ENCODE data around the gene TMEM154. TPM values are rescaled to one million over a fixed set of nuclear protein-coding genes. Genes with fewer than 3 reads are reported as not detected.

TMEM154 gene
- total and polyA plus RNA-seq, 2 experiments from 2014 or later = 0.36 to 1.7 TPM

- H3K9me2 ChIP-seq (replicated peaks; ENCODE audit: insufficient read depth) = no peaks in the 10 kb centered on the region
- no peaks in the 10 kb centered on the region for H3K36me3 ChIP-seq (replicated peaks; ENCODE audit: insufficient read depth, low read depth)
- no peaks in the 10 kb centered on the region for H3K9me3 ChIP-seq (ENCODE audit: low read depth)
- H3K4me1 ChIP-seq (ENCODE audit: insufficient read depth) = peaks cover 24% of the 10 kb centered on the region
- no peak for DNase-seq (ENCODE audit: low spot score)
- H4K20me1 ChIP-seq (ENCODE audit: insufficient read depth, poor library complexity, severe bottlenecking) = no peaks in the 10 kb centered on the region
- 49% methylated on average over 6 of the region's 6 CpGs for WGBS (ENCODE audit: low lambda C conversion rate, missing lambda C conversion rate)
- no peak overlapping the region for H3K4me3 ChIP-seq
- H3K27me3 ChIP-seq = no peaks in the 10 kb centered on the region
- H2AFZ ChIP-seq = no peak overlapping the region
- no peak overlapping the region for H3K4me2 ChIP-seq
- no peaks in the 10 kb centered on the region for H3K79me2 ChIP-seq
- TF ChIP-seq CTCF (IDR thresholded peaks at IDR 0.05; ENCODE audit: poor library complexity) (no peak), EZH2 (IDR thresholded peaks at IDR 0.05; ENCODE audit: borderline replicate concordance) (no peak), EZH2phosphoT487 (IDR thresholded peaks at IDR 0.05; ENCODE audit: low read depth, severe bottlenecking, unreplicated experiment) (no peak)
- no peak overlapping the region for H3K27ac ChIP-seq
Observed at GRCh38 chr4:152577708-152578396, 101.9 kb downstream of the TMEM154 start.

- no peaks in the 10 kb centered on the region for H3K9me2 ChIP-seq (replicated peaks; ENCODE audit: insufficient read depth)
- no peaks in the 10 kb centered on the region for H3K36me3 ChIP-seq (replicated peaks; ENCODE audit: insufficient read depth, low read depth)
- no peak overlapping the region for H2AFZ ChIP-seq
- H4K20me1 ChIP-seq (ENCODE audit: insufficient read depth, poor library complexity, severe bottlenecking) = no peaks in the 10 kb centered on the region
- no peak overlapping the region for H3K4me3 ChIP-seq
- H3K4me1 ChIP-seq (ENCODE audit: insufficient read depth) = peaks cover 25% of the 10 kb centered on the region
- no peak for TF ChIP-seq CTCF (IDR thresholded peaks at IDR 0.05; ENCODE audit: poor library complexity)
- TF ChIP-seq EZH2phosphoT487 (IDR thresholded peaks at IDR 0.05; ENCODE audit: low read depth, severe bottlenecking, unreplicated experiment) = no peak
- TF ChIP-seq EZH2 (IDR thresholded peaks at IDR 0.05; ENCODE audit: borderline replicate concordance) = no peak
- no peak for DNase-seq (ENCODE audit: low spot score)
- H3K27me3 ChIP-seq = no peaks in the 10 kb centered on the region
- no peak overlapping the region for H3K27ac ChIP-seq
- H3K79me2 ChIP-seq = no peaks in the 10 kb centered on the region
- 52% methylated on average over 1 of the region's 1 CpG for WGBS (ENCODE audit: low lambda C conversion rate, missing lambda C conversion rate)
- H3K9me3 ChIP-seq (ENCODE audit: low read depth) = no peaks in the 10 kb centered on the region
- H3K4me2 ChIP-seq = no peak overlapping the region
Observed at GRCh38 chr4:152575533-152575932, 104.3 kb downstream of the TMEM154 start.

- whole genome bisulfite sequencing (ENCODE audit: low lambda C conversion rate, missing lambda C conversion rate) = 88% methylated on average over 2 of the region's 2 CpGs
- H3K36me3 ChIP-seq (replicated peaks; ENCODE audit: insufficient read depth, low read depth) = no peaks in the 10 kb centered on the region
Observed at GRCh38 chr4:152573861-152574260, 105.9 kb downstream of the TMEM154 start.

More at GRCh38 chr4:152573861-152574260, 105.9 kb downstream of the TMEM154 start:
- no peak overlapping the region for H3K27ac ChIP-seq
- DNase-seq (ENCODE audit: low spot score) = no peak
- H3K79me2 ChIP-seq = no peaks in the 10 kb centered on the region
- no peak overlapping the region for H2AFZ ChIP-seq
- no peak overlapping the region for H3K4me2 ChIP-seq
- no peaks in the 10 kb centered on the region for H3K27me3 ChIP-seq
- H3K9me2 ChIP-seq (replicated peaks; ENCODE audit: insufficient read depth) = no peaks in the 10 kb centered on the region
- no peak for TF ChIP-seq EZH2 (IDR thresholded peaks at IDR 0.05; ENCODE audit: borderline replicate concordance)
- no peak for TF ChIP-seq CTCF (IDR thresholded peaks at IDR 0.05; ENCODE audit: poor library complexity)
- no peak for TF ChIP-seq EZH2phosphoT487 (IDR thresholded peaks at IDR 0.05; ENCODE audit: low read depth, severe bottlenecking, unreplicated experiment)
- peaks cover 17% of the 10 kb centered on the region for H3K4me1 ChIP-seq (ENCODE audit: insufficient read depth)
- no peak overlapping the region for H3K4me3 ChIP-seq
- no peaks in the 10 kb centered on the region for H4K20me1 ChIP-seq (ENCODE audit: insufficient read depth, poor library complexity, severe bottlenecking)
- no peaks in the 10 kb centered on the region for H3K9me3 ChIP-seq (ENCODE audit: low read depth)

Measured in hepatocyte (in vitro differentiated cells).